GM23338 (cell line): ENCODE results near the gene SLC38A9.

Source experiments
- CREB1 ChIP-seq: fragments of 250-450 bp; sonication (Bioruptor Pico); IDR thresholded peaks from 2 replicates; pipeline ENCODE4 v1.5.0; 2020; ENCODE audit warnings: low read depth, mild to moderate bottlenecking, moderate library complexity
- CTCF ChIP-seq, 2 experiments: fragments of 200-600 bp in 1 of 2; sonication (generic) in 1 of 2; conservative IDR thresholded peaks; 2 replicates each; pipeline versions ENCODE4 v1.5.1 to v1.6.1; 2016 to 2017; ENCODE audit warnings: antibody characterized with exemption in 2 of 2, low read depth in 2 of 2, mild to moderate bottlenecking in 2 of 2, moderate library complexity in 1 of 2
- ETS1 ChIP-seq: IDR thresholded peaks from 2 replicates; pipeline ENCODE4 v1.6.1; 2016; ENCODE audit warnings: antibody characterized with exemption
- EZH2 ChIP-seq: fragments of 200-600 bp; sonication (generic); IDR thresholded peaks from one replicate; pipeline ENCODE4 v1.8.0; 2017; ENCODE audit warnings: antibody characterized with exemption, mild to moderate bottlenecking, low read depth; ENCODE audit not compliant: unreplicated experiment
- EZH2phosphoT487 ChIP-seq: fragments of 200-600 bp; sonication (generic); IDR thresholded peaks from one replicate; pipeline ENCODE4 v1.8.1; 2018; ENCODE audit warnings: antibody characterized with exemption; ENCODE audit not compliant: unreplicated experiment
- JUNB ChIP-seq: IDR thresholded peaks from one replicate; pipeline ENCODE4 v1.6.1; 2016; ENCODE audit warnings: antibody characterized with exemption; ENCODE audit not compliant: unreplicated experiment
- NANOG ChIP-seq: IDR thresholded peaks from 2 replicates; pipeline ENCODE4 v1.6.1; 2016; ENCODE audit warnings: antibody characterized with exemption, borderline replicate concordance
- POLR2AphosphoS5 ChIP-seq: IDR thresholded peaks from 2 replicates; pipeline ENCODE4 v1.6.1; 2016; ENCODE audit warnings: antibody characterized with exemption, low read depth
- REST ChIP-seq: IDR thresholded peaks from one replicate; pipeline ENCODE4 v1.6.1; 2018; ENCODE audit warnings: antibody characterized with exemption; ENCODE audit not compliant: unreplicated experiment
- STAT1 ChIP-seq: IDR thresholded peaks from one replicate; pipeline ENCODE4 v1.6.1; 2016; ENCODE audit warnings: antibody characterized with exemption; ENCODE audit not compliant: unreplicated experiment
- ZNF114 ChIP-seq: fragments of 250-450 bp; sonication (Bioruptor Pico); IDR thresholded peaks from 2 replicates; pipeline ENCODE4 v1.5.0; 2020; ENCODE audit warnings: mild to moderate bottlenecking, moderate library complexity
- ZNF331 ChIP-seq: fragments of 250-450 bp; sonication (Bioruptor Pico); IDR thresholded peaks from 2 replicates; pipeline ENCODE4 v1.5.0; 2020; ENCODE audit warnings: low read depth, mild to moderate bottlenecking, moderate library complexity
- TF ChIP-seq, protein P1 (sequence below): fragments of 250-450 bp; sonication (Bioruptor Pico); IDR thresholded peaks from 2 replicates; pipeline ENCODE4 v1.5.0; 2020; ENCODE audit warnings: mild to moderate bottlenecking, moderate library complexity

GRCh38 chr5:55624841-55625588 lies 87.1 kb downstream of the SLC38A9 start:
- TF ChIP-seq CTCF (conservative IDR thresholded peaks at IDR 0.05; ENCODE audit: low read depth in 2 of 2): no peak
- no peak for TF ChIP-seq REST
- no peak for TF ChIP-seq EZH2
- no peak for TF ChIP-seq EZH2phosphoT487
- TF ChIP-seq POLR2AphosphoS5: no peak
- TF ChIP-seq CREB1 (CRISPR knock-in tag): no peak
- no peak for TF ChIP-seq STAT1
- no peak for TF ChIP-seq ZNF114 (CRISPR knock-in tag)
- TF ChIP-seq JUNB: no peak
- no peak for TF ChIP-seq ETS1
- TF ChIP-seq, protein P1, sequence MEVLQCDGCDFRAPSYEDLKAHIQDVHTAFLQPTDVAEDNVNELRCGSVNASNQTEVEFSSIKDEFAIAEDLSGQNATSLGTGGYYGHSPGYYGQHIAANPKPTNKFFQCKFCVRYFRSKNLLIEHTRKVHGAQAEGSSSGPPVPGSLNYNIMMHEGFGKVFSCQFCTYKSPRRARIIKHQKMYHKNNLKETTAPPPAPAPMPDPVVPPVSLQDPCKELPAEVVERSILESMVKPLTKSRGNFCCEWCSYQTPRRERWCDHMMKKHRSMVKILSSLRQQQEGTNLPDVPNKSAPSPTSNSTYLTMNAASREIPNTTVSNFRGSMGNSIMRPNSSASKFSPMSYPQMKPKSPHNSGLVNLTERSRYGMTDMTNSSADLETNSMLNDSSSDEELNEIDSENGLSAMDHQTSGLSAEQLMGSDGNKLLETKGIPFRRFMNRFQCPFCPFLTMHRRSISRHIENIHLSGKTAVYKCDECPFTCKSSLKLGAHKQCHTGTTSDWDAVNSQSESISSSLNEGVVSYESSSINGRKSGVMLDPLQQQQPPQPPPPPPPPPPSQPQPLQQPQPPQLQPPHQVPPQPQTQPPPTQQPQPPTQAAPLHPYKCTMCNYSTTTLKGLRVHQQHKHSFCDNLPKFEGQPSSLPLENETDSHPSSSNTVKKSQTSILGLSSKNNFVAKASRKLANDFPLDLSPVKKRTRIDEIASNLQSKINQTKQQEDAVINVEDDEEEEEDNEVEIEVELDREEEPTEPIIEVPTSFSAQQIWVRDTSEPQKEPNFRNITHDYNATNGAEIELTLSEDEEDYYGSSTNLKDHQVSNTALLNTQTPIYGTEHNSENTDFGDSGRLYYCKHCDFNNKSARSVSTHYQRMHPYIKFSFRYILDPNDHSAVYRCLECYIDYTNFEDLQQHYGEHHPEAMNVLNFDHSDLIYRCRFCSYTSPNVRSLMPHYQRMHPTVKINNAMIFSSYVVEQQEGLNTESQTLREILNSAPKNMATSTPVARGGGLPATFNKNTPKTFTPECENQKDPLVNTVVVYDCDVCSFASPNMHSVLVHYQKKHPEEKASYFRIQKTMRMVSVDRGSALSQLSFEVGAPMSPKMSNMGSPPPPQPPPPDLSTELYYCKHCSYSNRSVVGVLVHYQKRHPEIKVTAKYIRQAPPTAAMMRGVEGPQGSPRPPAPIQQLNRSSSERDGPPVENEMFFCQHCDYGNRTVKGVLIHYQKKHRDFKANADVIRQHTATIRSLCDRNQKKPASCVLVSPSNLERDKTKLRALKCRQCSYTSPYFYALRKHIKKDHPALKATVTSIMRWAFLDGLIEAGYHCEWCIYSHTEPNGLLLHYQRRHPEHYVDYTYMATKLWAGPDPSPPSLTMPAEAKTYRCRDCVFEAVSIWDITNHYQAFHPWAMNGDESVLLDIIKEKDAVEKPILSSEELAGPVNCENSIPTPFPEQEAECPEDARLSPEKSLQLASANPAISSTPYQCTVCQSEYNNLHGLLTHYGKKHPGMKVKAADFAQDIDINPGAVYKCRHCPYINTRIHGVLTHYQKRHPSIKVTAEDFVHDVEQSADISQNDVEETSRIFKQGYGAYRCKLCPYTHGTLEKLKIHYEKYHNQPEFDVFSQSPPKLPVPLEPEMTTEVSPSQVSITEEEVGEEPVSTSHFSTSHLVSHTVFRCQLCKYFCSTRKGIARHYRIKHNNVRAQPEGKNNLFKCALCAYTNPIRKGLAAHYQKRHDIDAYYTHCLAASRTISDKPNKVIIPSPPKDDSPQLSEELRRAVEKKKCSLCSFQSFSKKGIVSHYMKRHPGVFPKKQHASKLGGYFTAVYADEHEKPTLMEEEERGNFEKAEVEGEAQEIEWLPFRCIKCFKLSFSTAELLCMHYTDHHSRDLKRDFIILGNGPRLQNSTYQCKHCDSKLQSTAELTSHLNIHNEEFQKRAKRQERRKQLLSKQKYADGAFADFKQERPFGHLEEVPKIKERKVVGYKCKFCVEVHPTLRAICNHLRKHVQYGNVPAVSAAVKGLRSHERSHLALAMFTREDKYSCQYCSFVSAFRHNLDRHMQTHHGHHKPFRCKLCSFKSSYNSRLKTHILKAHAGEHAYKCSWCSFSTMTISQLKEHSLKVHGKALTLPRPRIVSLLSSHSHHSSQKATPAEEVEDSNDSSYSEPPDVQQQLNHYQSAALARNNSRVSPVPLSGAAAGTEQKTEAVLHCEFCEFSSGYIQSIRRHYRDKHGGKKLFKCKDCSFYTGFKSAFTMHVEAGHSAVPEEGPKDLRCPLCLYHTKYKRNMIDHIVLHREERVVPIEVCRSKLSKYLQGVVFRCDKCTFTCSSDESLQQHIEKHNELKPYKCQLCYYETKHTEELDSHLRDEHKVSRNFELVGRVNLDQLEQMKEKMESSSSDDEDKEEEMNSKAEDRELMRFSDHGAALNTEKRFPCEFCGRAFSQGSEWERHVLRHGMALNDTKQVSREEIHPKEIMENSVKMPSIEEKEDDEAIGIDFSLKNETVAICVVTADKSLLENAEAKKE (CRISPR knock-in tag): no peak
- no peak for TF ChIP-seq NANOG
- no peak for TF ChIP-seq ZNF331 (CRISPR knock-in tag)
